HepG2 (cell line): ENCODE results near the gene TSPAN12.

Source experiments
- BRD4 ChIP-seq: sonication (generic); formaldehyde crosslinking; IDR thresholded peaks from 2 replicates; pipeline ENCODE4 v1.4.0; 2020; ENCODE audit warnings: missing genetic modification reagents
- FOXK1 ChIP-seq: sonication (generic); formaldehyde crosslinking; IDR thresholded peaks from 2 replicates; pipeline ENCODE4 v1.4.0; 2020; ENCODE audit warnings: low read depth, missing genetic modification reagents, borderline replicate concordance
- SALL2 ChIP-seq: sonication (generic); formaldehyde crosslinking; IDR thresholded peaks from 2 replicates; pipeline ENCODE4 v1.8.1; 2023; ENCODE audit warnings: mild to moderate bottlenecking, missing genetic modification reagents, inconsistent platforms
- TAF1 ChIP-seq: sonication (generic); formaldehyde crosslinking; IDR thresholded peaks from 2 replicates; pipeline ENCODE4 v1.4.0; 2020; ENCODE audit warnings: missing genetic modification reagents
- YY1 ChIP-seq: IDR thresholded peaks from 2 replicates; pipeline ENCODE4 v1.6.1; 2011; ENCODE audit warnings: low read length, low read depth, moderate library complexity, mild to moderate bottlenecking; ENCODE audit not compliant: insufficient read depth, insufficient replicate concordance
- ZNF549 ChIP-seq: sonication (generic); formaldehyde crosslinking; IDR thresholded peaks from 2 replicates; pipeline ENCODE4 v1.5.0; 2020; ENCODE audit warnings: missing genetic modification reagents
- ZSCAN29 ChIP-seq: sonication (generic); formaldehyde crosslinking; conservative IDR thresholded peaks from 2 replicates; pipeline ENCODE4 v1.4.0; 2020; ENCODE audit warnings: mild to moderate bottlenecking, missing genetic modification reagents
- TF ChIP-seq, protein P1 (sequence below): sonication (generic); formaldehyde crosslinking; IDR thresholded peaks from 2 replicates; pipeline ENCODE4 v1.4.0; 2020; ENCODE audit warnings: low read depth, missing genetic modification reagents
- TF ChIP-seq, protein P2 (sequence below): sonication (generic); formaldehyde crosslinking; IDR thresholded peaks from 2 replicates; pipeline ENCODE4 v1.4.0; 2020; ENCODE audit warnings: mild to moderate bottlenecking, missing genetic modification reagents
- TF ChIP-seq, protein P3 (sequence below): sonication (generic); formaldehyde crosslinking; IDR thresholded peaks from 2 replicates; pipeline ENCODE4 v1.8.1; 2023; ENCODE audit warnings: missing genetic modification reagents, inconsistent platforms, borderline replicate concordance
- TF ChIP-seq, protein P4 (sequence below): sonication (generic); formaldehyde crosslinking; IDR thresholded peaks from 2 replicates; pipeline ENCODE4 v1.4.0; 2020; ENCODE audit warnings: mild to moderate bottlenecking, missing genetic modification reagents, borderline replicate concordance
- TF ChIP-seq, protein P5 (sequence below): sonication (generic); formaldehyde crosslinking; IDR thresholded peaks from 2 replicates; pipeline ENCODE4 v1.5.0; 2020; ENCODE audit warnings: mild to moderate bottlenecking, missing genetic modification reagents, moderate library complexity
- TF ChIP-seq, protein P6 (sequence below): conservative IDR thresholded peaks from 2 replicates; pipeline ENCODE4 v1.6.1; 2018; ENCODE audit warnings: missing genetic modification reagents

DNA sequence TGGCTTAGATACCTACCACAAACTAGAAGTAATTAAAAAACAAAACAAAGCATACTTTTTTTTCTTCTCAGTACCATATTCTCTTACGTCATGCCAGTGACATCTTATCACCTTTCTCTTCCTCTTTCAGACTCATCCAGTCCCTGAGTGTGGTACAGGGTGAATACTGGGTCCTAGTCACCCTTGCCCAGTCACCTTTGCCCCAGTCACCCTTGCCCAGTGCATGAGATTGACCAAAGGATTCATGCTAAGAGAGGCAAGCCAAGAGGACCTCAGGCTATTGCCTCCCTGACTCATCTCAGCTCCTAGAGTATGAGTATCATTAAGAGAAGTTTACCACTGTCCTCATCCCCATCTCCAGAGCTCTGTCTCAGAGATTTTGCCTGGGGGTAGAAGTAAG, 10.0 kb upstream of the TSPAN12 start:
- TF ChIP-seq FOXK1 (CRISPR knock-in tag) (no peak), BRD4 (no peak), YY1 (no peak), ZNF549 (CRISPR knock-in tag) (no peak), TAF1 (CRISPR knock-in tag) (no peak), ZSCAN29 (CRISPR knock-in tag) (no peak), SALL2 (CRISPR knock-in tag) (no peak)
- TF ChIP-seq, protein P1, sequence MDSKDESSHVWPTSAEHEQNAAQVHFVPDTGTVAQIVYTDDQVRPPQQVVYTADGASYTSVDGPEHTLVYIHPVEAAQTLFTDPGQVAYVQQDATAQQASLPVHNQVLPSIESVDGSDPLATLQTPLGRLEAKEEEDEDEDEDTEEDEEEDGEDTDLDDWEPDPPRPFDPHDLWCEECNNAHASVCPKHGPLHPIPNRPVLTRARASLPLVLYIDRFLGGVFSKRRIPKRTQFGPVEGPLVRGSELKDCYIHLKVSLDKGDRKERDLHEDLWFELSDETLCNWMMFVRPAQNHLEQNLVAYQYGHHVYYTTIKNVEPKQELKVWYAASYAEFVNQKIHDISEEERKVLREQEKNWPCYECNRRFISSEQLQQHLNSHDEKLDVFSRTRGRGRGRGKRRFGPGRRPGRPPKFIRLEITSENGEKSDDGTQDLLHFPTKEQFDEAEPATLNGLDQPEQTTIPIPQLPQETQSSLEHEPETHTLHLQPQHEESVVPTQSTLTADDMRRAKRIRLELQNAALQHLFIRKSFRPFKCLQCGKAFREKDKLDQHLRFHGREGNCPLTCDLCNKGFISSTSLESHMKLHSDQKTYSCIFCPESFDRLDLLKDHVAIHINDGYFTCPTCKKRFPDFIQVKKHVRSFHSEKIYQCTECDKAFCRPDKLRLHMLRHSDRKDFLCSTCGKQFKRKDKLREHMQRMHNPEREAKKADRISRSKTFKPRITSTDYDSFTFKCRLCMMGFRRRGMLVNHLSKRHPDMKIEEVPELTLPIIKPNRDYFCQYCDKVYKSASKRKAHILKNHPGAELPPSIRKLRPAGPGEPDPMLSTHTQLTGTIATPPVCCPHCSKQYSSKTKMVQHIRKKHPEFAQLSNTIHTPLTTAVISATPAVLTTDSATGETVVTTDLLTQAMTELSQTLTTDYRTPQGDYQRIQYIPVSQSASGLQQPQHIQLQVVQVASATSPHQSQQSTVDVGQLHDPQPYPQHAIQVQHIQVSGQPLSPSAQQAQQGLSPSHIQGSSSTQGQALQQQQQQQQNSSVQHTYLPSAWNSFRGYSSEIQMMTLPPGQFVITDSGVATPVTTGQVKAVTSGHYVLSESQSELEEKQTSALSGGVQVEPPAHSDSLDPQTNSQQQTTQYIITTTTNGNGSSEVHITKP: no peak
- TF ChIP-seq, protein P2, sequence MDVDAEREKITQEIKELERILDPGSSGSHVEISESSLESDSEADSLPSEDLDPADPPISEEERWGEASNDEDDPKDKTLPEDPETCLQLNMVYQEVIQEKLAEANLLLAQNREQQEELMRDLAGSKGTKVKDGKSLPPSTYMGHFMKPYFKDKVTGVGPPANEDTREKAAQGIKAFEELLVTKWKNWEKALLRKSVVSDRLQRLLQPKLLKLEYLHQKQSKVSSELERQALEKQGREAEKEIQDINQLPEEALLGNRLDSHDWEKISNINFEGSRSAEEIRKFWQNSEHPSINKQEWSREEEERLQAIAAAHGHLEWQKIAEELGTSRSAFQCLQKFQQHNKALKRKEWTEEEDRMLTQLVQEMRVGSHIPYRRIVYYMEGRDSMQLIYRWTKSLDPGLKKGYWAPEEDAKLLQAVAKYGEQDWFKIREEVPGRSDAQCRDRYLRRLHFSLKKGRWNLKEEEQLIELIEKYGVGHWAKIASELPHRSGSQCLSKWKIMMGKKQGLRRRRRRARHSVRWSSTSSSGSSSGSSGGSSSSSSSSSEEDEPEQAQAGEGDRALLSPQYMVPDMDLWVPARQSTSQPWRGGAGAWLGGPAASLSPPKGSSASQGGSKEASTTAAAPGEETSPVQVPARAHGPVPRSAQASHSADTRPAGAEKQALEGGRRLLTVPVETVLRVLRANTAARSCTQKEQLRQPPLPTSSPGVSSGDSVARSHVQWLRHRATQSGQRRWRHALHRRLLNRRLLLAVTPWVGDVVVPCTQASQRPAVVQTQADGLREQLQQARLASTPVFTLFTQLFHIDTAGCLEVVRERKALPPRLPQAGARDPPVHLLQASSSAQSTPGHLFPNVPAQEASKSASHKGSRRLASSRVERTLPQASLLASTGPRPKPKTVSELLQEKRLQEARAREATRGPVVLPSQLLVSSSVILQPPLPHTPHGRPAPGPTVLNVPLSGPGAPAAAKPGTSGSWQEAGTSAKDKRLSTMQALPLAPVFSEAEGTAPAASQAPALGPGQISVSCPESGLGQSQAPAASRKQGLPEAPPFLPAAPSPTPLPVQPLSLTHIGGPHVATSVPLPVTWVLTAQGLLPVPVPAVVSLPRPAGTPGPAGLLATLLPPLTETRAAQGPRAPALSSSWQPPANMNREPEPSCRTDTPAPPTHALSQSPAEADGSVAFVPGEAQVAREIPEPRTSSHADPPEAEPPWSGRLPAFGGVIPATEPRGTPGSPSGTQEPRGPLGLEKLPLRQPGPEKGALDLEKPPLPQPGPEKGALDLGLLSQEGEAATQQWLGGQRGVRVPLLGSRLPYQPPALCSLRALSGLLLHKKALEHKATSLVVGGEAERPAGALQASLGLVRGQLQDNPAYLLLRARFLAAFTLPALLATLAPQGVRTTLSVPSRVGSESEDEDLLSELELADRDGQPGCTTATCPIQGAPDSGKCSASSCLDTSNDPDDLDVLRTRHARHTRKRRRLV (CRISPR knock-in tag): no peak
- TF ChIP-seq, protein P3, sequence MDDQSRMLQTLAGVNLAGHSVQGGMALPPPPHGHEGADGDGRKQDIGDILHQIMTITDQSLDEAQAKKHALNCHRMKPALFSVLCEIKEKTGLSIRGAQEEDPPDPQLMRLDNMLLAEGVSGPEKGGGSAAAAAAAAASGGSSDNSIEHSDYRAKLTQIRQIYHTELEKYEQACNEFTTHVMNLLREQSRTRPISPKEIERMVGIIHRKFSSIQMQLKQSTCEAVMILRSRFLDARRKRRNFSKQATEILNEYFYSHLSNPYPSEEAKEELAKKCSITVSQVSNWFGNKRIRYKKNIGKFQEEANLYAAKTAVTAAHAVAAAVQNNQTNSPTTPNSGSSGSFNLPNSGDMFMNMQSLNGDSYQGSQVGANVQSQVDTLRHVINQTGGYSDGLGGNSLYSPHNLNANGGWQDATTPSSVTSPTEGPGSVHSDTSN (CRISPR knock-in tag): no peak
- TF ChIP-seq, protein P4, sequence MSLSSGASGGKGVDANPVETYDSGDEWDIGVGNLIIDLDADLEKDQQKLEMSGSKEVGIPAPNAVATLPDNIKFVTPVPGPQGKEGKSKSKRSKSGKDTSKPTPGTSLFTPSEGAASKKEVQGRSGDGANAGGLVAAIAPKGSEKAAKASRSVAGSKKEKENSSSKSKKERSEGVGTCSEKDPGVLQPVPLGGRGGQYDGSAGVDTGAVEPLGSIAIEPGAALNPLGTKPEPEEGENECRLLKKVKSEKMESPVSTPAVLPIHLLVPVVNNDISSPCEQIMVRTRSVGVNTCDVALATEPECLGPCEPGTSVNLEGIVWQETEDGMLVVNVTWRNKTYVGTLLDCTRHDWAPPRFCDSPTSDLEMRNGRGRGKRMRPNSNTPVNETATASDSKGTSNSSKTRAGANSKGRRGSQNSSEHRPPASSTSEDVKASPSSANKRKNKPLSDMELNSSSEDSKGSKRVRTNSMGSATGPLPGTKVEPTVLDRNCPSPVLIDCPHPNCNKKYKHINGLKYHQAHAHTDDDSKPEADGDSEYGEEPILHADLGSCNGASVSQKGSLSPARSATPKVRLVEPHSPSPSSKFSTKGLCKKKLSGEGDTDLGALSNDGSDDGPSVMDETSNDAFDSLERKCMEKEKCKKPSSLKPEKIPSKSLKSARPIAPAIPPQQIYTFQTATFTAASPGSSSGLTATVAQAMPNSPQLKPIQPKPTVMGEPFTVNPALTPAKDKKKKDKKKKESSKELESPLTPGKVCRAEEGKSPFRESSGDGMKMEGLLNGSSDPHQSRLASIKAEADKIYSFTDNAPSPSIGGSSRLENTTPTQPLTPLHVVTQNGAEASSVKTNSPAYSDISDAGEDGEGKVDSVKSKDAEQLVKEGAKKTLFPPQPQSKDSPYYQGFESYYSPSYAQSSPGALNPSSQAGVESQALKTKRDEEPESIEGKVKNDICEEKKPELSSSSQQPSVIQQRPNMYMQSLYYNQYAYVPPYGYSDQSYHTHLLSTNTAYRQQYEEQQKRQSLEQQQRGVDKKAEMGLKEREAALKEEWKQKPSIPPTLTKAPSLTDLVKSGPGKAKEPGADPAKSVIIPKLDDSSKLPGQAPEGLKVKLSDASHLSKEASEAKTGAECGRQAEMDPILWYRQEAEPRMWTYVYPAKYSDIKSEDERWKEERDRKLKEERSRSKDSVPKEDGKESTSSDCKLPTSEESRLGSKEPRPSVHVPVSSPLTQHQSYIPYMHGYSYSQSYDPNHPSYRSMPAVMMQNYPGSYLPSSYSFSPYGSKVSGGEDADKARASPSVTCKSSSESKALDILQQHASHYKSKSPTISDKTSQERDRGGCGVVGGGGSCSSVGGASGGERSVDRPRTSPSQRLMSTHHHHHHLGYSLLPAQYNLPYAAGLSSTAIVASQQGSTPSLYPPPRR: no peak
- TF ChIP-seq, protein P5, sequence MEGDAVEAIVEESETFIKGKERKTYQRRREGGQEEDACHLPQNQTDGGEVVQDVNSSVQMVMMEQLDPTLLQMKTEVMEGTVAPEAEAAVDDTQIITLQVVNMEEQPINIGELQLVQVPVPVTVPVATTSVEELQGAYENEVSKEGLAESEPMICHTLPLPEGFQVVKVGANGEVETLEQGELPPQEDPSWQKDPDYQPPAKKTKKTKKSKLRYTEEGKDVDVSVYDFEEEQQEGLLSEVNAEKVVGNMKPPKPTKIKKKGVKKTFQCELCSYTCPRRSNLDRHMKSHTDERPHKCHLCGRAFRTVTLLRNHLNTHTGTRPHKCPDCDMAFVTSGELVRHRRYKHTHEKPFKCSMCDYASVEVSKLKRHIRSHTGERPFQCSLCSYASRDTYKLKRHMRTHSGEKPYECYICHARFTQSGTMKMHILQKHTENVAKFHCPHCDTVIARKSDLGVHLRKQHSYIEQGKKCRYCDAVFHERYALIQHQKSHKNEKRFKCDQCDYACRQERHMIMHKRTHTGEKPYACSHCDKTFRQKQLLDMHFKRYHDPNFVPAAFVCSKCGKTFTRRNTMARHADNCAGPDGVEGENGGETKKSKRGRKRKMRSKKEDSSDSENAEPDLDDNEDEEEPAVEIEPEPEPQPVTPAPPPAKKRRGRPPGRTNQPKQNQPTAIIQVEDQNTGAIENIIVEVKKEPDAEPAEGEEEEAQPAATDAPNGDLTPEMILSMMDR (CRISPR knock-in tag): no peak
- TF ChIP-seq, protein P6, sequence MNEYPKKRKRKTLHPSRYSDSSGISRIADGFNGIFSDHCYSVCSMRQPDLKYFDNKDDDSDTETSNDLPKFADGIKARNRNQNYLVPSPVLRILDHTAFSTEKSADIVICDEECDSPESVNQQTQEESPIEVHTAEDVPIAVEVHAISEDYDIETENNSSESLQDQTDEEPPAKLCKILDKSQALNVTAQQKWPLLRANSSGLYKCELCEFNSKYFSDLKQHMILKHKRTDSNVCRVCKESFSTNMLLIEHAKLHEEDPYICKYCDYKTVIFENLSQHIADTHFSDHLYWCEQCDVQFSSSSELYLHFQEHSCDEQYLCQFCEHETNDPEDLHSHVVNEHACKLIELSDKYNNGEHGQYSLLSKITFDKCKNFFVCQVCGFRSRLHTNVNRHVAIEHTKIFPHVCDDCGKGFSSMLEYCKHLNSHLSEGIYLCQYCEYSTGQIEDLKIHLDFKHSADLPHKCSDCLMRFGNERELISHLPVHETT: no peak
